Suprapubic skin (tissue), 4 donors: ENCODE measurements around the gene SV2C.

Experiments
- CTCF ChIP-seq, 2 donors: fragments of 200-600 bp in 1 of 2; fragments of 450-650 bp in 1 of 2; sonication (generic) in 1 of 2; IDR thresholded peaks; one replicate each; pipeline ENCODE4 v1.5.1; 2016 to 2019; ENCODE audit warnings: antibody characterized with exemption in 2 of 2, mild to moderate bottlenecking in 1 of 2, moderate library complexity in 1 of 2
- EP300 ChIP-seq: sonication (generic); formaldehyde crosslinking; IDR thresholded peaks from one replicate; pipeline ENCODE4 v1.6.1; 2017; ENCODE audit warnings: antibody characterized with exemption
- POLR2A ChIP-seq, 2 donors: fragments of 450-650 bp; IDR thresholded peaks; one replicate each; pipeline ENCODE4 v1.6.1; 2017; ENCODE audit warnings: antibody characterized with exemption in 2 of 2, mild to moderate bottlenecking in 2 of 2, moderate library complexity in 2 of 2
- POLR2AphosphoS5 ChIP-seq, 3 donors: sonication (generic); formaldehyde crosslinking; IDR thresholded peaks; one replicate each; pipeline ENCODE4 v1.6.1; 2017; ENCODE audit warnings: antibody characterized with exemption in 3 of 3

GRCh38 chr5:76280494-76280893 lies 197.3 kb downstream of the SV2C start:
- no peak for TF ChIP-seq CTCF (IDR thresholded peaks at IDR 0.05)
- no peak for TF ChIP-seq POLR2AphosphoS5 (IDR thresholded peaks at IDR 0.05)
- TF ChIP-seq EP300 = no peak
- no peak for TF ChIP-seq POLR2A (IDR thresholded peaks at IDR 0.05)
